Gastrocnemius medialis (tissue), 4 donors: ENCODE data around the gene SIX4.

ENCODE experiments used
- POLR2A ChIP-seq, 2 donors: fragments of 450-650 bp; IDR thresholded peaks; one replicate each; pipeline ENCODE4 v1.6.1; 2017; ENCODE audit warnings: antibody characterized with exemption in 2 of 2, mild to moderate bottlenecking in 2 of 2, moderate library complexity in 2 of 2
- TF ChIP-seq, protein P1 (sequence below), 5 experiments: fragments of 450-650 bp in 3 of 5; fragments of 200-600 bp in 2 of 5; sonication (generic) in 2 of 5; IDR thresholded peaks in 4 of 5; conservative IDR thresholded peaks in 1 of 5; 1 replicate in 4 of 5; 2 replicates in 1 of 5; pipeline ENCODE4 v1.5.1; 2016 to 2019; ENCODE audit warnings: antibody characterized with exemption in 5 of 5, mild to moderate bottlenecking in 3 of 5, moderate library complexity in 3 of 5

DNA sequence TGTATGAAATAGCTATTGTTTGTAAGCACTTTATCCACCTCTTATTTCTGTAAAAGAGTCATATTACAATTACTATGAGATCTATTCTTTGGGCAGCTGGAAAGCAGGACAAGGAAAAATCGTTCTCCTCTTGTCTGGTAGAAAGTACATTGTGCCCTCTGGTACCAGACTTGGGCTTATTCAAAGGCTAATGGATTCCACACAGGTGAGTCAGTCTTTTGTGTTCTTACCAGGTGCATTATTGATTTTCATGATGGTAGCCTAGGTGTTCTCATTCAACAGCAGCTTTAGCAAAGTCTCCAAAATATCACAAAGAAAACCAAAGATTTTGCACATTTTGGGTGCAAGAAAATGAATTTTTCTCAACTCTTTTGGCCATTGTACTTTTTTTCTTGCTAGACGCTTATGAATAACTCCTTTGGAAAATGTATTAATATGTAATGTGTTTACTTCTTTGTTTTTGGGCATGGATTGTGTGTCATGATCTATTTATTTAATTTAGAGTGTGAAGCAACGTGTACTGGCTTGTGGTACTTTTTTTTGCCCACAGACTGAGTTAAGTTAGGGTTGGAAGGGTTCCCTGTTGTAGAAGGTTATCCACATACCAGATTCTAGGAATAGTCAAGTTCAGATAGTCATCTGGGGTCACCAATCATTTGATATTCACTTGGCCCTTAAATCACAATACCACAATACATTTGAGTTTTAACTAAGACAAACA lies 36.7 kb upstream of the SIX4 start:
- TF ChIP-seq, protein P1, sequence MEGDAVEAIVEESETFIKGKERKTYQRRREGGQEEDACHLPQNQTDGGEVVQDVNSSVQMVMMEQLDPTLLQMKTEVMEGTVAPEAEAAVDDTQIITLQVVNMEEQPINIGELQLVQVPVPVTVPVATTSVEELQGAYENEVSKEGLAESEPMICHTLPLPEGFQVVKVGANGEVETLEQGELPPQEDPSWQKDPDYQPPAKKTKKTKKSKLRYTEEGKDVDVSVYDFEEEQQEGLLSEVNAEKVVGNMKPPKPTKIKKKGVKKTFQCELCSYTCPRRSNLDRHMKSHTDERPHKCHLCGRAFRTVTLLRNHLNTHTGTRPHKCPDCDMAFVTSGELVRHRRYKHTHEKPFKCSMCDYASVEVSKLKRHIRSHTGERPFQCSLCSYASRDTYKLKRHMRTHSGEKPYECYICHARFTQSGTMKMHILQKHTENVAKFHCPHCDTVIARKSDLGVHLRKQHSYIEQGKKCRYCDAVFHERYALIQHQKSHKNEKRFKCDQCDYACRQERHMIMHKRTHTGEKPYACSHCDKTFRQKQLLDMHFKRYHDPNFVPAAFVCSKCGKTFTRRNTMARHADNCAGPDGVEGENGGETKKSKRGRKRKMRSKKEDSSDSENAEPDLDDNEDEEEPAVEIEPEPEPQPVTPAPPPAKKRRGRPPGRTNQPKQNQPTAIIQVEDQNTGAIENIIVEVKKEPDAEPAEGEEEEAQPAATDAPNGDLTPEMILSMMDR (IDR thresholded peaks at IDR 0.05 in 4 of 5, conservative IDR thresholded peaks at IDR 0.05 in 1 of 5): no peak
- TF ChIP-seq POLR2A (IDR thresholded peaks at IDR 0.05): no peak
